ENCODE results near the gene PCSK6. TPM values are rescaled to one million over a fixed set of nuclear protein-coding genes. Genes with fewer than 3 reads are reported as not detected.

The PCSK6 gene
- total RNA-seq, 5 donors from 2014 or later (not counting 1 experiment from before 2014, with no cell fraction given): 0.16 to 2.2 (median 1.3) TPM

GRCh38 chr15:101318839-101319238 is 170.7 kb downstream of the PCSK6 start:
- Mint-ChIP-seq H3K27me3 (peaks cover 12 to 29% of the 10 kb centered on the region in 2 donors), H3K4me1 (peaks cover 13 to 15% (median 14%) of the 10 kb centered on the region in 3 donors), H3K36me3 (no peaks in the 10 kb centered on the region), H3K4me3 (no peak overlapping the region), H3K27ac (no peak overlapping the region), H3K9me3 (no peaks in the 10 kb centered on the region)
- ChIA-PET POLR2A (interaction anchor here (0.5 to 0.6 kb wide), 2 partner anchors 31 to 313 kb away, joined by 4 to 10 read pairs; no protein-coding TSS in a partner anchor), CTCF (interaction anchor here in 1 of 2 donors (0.9 to 2.3 kb wide), 2 partner anchors 30 to 322 kb away, joined by 3 to 14 read pairs; no protein-coding TSS in a partner anchor)
- Histone ChIP-seq H3K9me3 (no peaks in the 10 kb centered on the region), H3K36me3 (ENCODE audit: control insufficient read depth in 2 of 2, extremely low read depth in 1 of 2, insufficient read depth in 1 of 2, low read length in 1 of 2) (no peaks in the 10 kb centered on the region), H3K27ac (ENCODE audit: low read length) (no peak overlapping the region), H3K4me1 (ENCODE audit: control insufficient read depth in 1 of 2, extremely low read depth in 1 of 2, insufficient read depth in 2 of 2, low read length in 2 of 2) (peaks cover 3 to 16% of the 10 kb centered on the region in 2 experiments), H3K4me3 (ENCODE audit: control insufficient read depth in 1 of 2, extremely low read depth in 1 of 2, low read length in 1 of 2) (no peak overlapping the region), H3K27me3 (replicated peaks in 1 of 2; ENCODE audit: control insufficient read depth in 2 of 2, extremely low read depth in 1 of 2, insufficient read depth in 2 of 2, low read length in 1 of 2) (peaks cover 0 to 35% of the 10 kb centered on the region in 2 experiments)
- ATAC-seq (replicated peaks in 1 of 4): no peak
- DNase-seq: no peak
- WGBS (ENCODE audit: insufficient coverage): 70% methylated on average over 5 of the region's 7 CpGs

DNA sequence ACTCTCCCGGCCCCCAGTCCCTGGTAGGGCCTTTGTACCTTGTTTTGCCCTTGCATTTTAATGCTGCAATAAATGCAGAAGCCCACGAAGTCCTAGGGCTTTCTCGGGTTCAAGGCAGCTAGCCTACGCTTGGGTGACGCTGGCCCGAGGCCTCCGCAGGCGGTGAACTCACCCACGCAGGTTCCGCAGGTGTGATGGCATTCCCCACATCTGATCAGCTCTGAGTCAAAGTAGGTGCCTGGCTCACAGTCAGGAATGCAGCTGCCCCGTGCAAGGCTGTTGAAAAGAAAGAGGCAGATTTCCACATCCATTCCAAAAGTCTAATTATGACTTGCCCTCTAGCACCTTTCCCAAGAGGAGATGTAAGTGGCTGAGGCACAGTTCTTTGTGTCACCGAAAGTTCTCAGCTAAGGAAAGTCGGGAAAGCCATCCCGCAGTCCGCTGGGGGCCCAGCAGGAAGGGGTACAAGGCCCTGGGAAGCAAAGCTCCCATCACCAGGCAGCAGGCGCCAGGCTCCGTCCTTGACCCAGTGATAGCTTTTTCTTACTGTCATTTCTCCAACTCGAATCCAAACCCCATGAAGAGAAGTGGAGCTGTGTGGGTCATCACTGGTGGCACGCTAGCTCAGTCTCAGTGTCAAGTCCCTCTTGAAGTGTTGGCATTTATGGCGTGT is 171.2 kb downstream of the PCSK6 start:
- CTCF ChIA-PET: interaction anchor here in 1 of 2 donors (0.9 to 2.3 kb wide), 2 partner anchors 29 to 323 kb away, joined by 3 to 14 read pairs; no protein-coding TSS in a partner anchor
- Histone ChIP-seq H3K27ac (ENCODE audit: low read length) (no peak overlapping the region), H3K4me3 (ENCODE audit: control insufficient read depth in 1 of 2, extremely low read depth in 1 of 2, low read length in 1 of 2) (no peak overlapping the region), H3K27me3 (replicated peaks in 1 of 2; ENCODE audit: control insufficient read depth in 2 of 2, extremely low read depth in 1 of 2, insufficient read depth in 2 of 2, low read length in 1 of 2) (peaks cover 0 to 33% of the 10 kb centered on the region in 2 experiments), H3K4me1 (ENCODE audit: control insufficient read depth in 1 of 2, extremely low read depth in 1 of 2, insufficient read depth in 2 of 2, low read length in 2 of 2) (peaks cover 3 to 16% of the 10 kb centered on the region in 2 experiments), H3K9me3 (no peaks in the 10 kb centered on the region), H3K36me3 (ENCODE audit: control insufficient read depth in 2 of 2, extremely low read depth in 1 of 2, insufficient read depth in 1 of 2, low read length in 1 of 2) (no peaks in the 10 kb centered on the region)
- DNase-seq: no peak
- H3K27ac Mint-ChIP-seq: no peak overlapping the region
- no peak for ATAC-seq (replicated peaks in 1 of 4)
- H3K9me3 Mint-ChIP-seq: no peaks in the 10 kb centered on the region
- H3K27me3 Mint-ChIP-seq: peaks cover 12 to 28% of the 10 kb centered on the region in 2 donors
- WGBS (ENCODE audit: insufficient coverage): 90% methylated on average over 16 of the region's 20 CpGs
- no peaks in the 10 kb centered on the region for H3K36me3 Mint-ChIP-seq
- peaks cover 13 to 15% (median 14%) of the 10 kb centered on the region in 3 donors for H3K4me1 Mint-ChIP-seq
- POLR2A ChIA-PET: interaction anchor here in 1 of 2 donors (0.5 kb wide), 1 partner anchor 30 kb away, joined by 4 read pairs; no protein-coding TSS in a partner anchor
- H3K4me3 Mint-ChIP-seq: no peak overlapping the region

GRCh38 chr15:101317336-101317872 is 172.1 kb downstream of the PCSK6 start:
- WGBS (ENCODE audit: insufficient coverage): 20% methylated on average over 1 of the region's 6 CpGs
- H3K36me3 ChIP-seq (ENCODE audit: control insufficient read depth in 2 of 2, extremely low read depth in 1 of 2, insufficient read depth in 1 of 2, low read length in 1 of 2): no peaks in the 10 kb centered on the region
- Mint-ChIP-seq H3K4me1 (peaks cover 13 to 15% (median 14%) of the 10 kb centered on the region in 3 donors), H3K27me3 (peaks cover 12 to 28% of the 10 kb centered on the region in 2 donors), H3K36me3 (no peaks in the 10 kb centered on the region), H3K4me3 (no peak overlapping the region), H3K27ac (no peak overlapping the region), H3K9me3 (no peaks in the 10 kb centered on the region)
- peaks cover 3 to 16% of the 10 kb centered on the region in 2 experiments for H3K4me1 ChIP-seq (ENCODE audit: control insufficient read depth in 1 of 2, extremely low read depth in 1 of 2, insufficient read depth in 2 of 2, low read length in 2 of 2)
- H3K27me3 ChIP-seq (replicated peaks in 1 of 2; ENCODE audit: control insufficient read depth in 2 of 2, extremely low read depth in 1 of 2, insufficient read depth in 2 of 2, low read length in 1 of 2): peaks cover 0 to 31% of the 10 kb centered on the region in 2 experiments
- no peak overlapping the region for H3K4me3 ChIP-seq (ENCODE audit: control insufficient read depth in 1 of 2, extremely low read depth in 1 of 2, low read length in 1 of 2)
- DNase-seq (no peak), ATAC-seq (replicated peaks in 1 of 4) (no peak)
- CTCF ChIA-PET: no interaction called here
- POLR2A ChIA-PET: interaction anchor here in 1 of 2 donors (0.6 kb wide), 1 partner anchor 70 kb away, joined by 3 read pairs; no protein-coding TSS in a partner anchor
- H3K9me3 ChIP-seq: no peaks in the 10 kb centered on the region
- H3K27ac ChIP-seq (ENCODE audit: low read length): no peak overlapping the region

- Histone ChIP-seq H3K4me1 (ENCODE audit: control insufficient read depth in 1 of 2, extremely low read depth in 1 of 2, insufficient read depth in 2 of 2, low read length in 2 of 2) (peaks cover 3 to 16% of the 10 kb centered on the region in 2 experiments), H3K27ac (ENCODE audit: low read length) (no peak overlapping the region), H3K36me3 (ENCODE audit: control insufficient read depth in 2 of 2, extremely low read depth in 1 of 2, insufficient read depth in 1 of 2, low read length in 1 of 2) (no peaks in the 10 kb centered on the region), H3K9me3 (no peaks in the 10 kb centered on the region), H3K4me3 (ENCODE audit: control insufficient read depth in 1 of 2, extremely low read depth in 1 of 2, low read length in 1 of 2) (no peak overlapping the region), H3K27me3 (replicated peaks in 1 of 2; ENCODE audit: control insufficient read depth in 2 of 2, extremely low read depth in 1 of 2, insufficient read depth in 2 of 2, low read length in 1 of 2) (peaks cover 0 to 28% of the 10 kb centered on the region in 2 experiments)
- H3K27ac Mint-ChIP-seq: no peak overlapping the region
- no peaks in the 10 kb centered on the region for H3K9me3 Mint-ChIP-seq
- ATAC-seq (replicated peaks in 1 of 4): no peak
- DNase-seq: no peak
- H3K4me3 Mint-ChIP-seq: no peak overlapping the region
- no peaks in the 10 kb centered on the region for H3K36me3 Mint-ChIP-seq
- 89% methylated on average over 3 of the region's 5 CpGs for WGBS (ENCODE audit: insufficient coverage)
- ChIA-PET CTCF (interaction anchor here in 1 of 2 donors (0.7 kb wide), 1 partner anchor 115 kb away, joined by 6 read pairs; no protein-coding TSS in a partner anchor), POLR2A (no interaction called here)
- peaks cover 7 to 24% of the 10 kb centered on the region in 2 donors for H3K27me3 Mint-ChIP-seq
- peaks cover 13 to 15% (median 14%) of the 10 kb centered on the region in 3 donors for H3K4me1 Mint-ChIP-seq
These were observed 173.0 kb downstream of the PCSK6 start for GRCh38 chr15:101316529-101316928.

GRCh38 chr15:101315736-101316135 is 173.8 kb downstream of the PCSK6 start:
- ChIA-PET POLR2A (no interaction called here), CTCF (no interaction called here)
- Mint-ChIP-seq H3K4me1 (peaks cover 6 to 9% (median 7%) of the 10 kb centered on the region in 3 donors), H3K27ac (no peak overlapping the region), H3K27me3 (peaks cover 7 to 23% of the 10 kb centered on the region in 2 donors), H3K9me3 (no peaks in the 10 kb centered on the region), H3K36me3 (no peaks in the 10 kb centered on the region), H3K4me3 (no peak overlapping the region)
- WGBS (ENCODE audit: insufficient coverage): 100% methylated on average over 4 of the region's 10 CpGs
- no peak overlapping the region for H3K4me3 ChIP-seq (ENCODE audit: control insufficient read depth in 1 of 2, extremely low read depth in 1 of 2, low read length in 1 of 2)
- DNase-seq (no peak), ATAC-seq (replicated peaks in 1 of 4) (no peak)
- no peaks in the 10 kb centered on the region for H3K9me3 ChIP-seq
- peaks cover under 1 to 11% of the 10 kb centered on the region in 2 experiments for H3K4me1 ChIP-seq (ENCODE audit: control insufficient read depth in 1 of 2, extremely low read depth in 1 of 2, insufficient read depth in 2 of 2, low read length in 2 of 2)
- H3K27me3 ChIP-seq (replicated peaks in 1 of 2; ENCODE audit: control insufficient read depth in 2 of 2, extremely low read depth in 1 of 2, insufficient read depth in 2 of 2, low read length in 1 of 2): peaks cover 0 to 25% of the 10 kb centered on the region in 2 experiments
- H3K36me3 ChIP-seq (ENCODE audit: control insufficient read depth in 2 of 2, extremely low read depth in 1 of 2, insufficient read depth in 1 of 2, low read length in 1 of 2): no peaks in the 10 kb centered on the region
- no peak overlapping the region for H3K27ac ChIP-seq (ENCODE audit: low read length)

DNA sequence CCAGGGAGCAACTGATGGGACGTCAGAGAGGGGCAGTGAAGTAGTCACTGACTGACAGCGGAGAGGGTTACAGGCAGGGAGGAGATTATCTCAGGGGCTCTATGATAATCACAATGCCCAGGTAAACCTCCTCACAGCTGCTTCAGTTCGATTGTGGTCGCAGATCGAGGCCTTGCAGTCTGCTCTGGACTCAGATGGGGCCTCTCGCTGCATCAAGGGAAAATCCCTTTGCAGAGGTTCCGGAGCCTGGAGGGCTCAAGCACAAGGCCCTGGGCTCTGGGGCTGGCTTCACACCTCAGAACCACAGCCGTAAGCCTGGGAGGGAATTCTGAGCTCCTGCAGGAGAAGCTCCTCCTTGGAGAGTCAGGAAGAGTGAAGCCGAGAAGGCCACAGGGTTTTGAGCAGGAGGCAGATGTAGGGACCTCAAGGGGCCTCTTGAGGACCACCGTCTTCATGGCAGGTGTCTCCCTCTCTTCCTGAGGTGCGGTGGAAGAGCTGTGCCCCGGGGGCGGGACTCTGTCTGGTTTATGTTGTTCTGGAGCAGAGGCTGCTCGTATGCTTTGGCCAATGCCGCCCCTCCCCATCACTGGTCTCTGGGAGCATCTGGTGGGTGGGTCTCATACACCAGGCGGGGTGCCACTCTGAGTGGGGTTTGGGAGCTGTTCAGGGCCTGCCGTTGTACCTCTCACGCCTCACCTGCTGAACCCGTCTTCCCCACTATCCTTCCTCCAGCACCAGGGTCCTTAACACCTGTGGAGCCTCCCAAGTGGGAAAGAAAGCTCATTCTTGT is 175.0 kb downstream of the PCSK6 start:
- no peaks in the 10 kb centered on the region for H3K9me3 ChIP-seq
- H3K27me3 ChIP-seq (replicated peaks in 1 of 2; ENCODE audit: control insufficient read depth in 2 of 2, extremely low read depth in 1 of 2, insufficient read depth in 2 of 2, low read length in 1 of 2): peaks cover 0 to 26% of the 10 kb centered on the region in 2 experiments
- H3K9me3 Mint-ChIP-seq: no peaks in the 10 kb centered on the region
- ChIA-PET POLR2A (interaction anchor here in 1 of 2 donors (0.6 kb wide), 1 partner anchor 20 kb away, joined by 3 read pairs; no protein-coding TSS in a partner anchor), CTCF (interaction anchor here in 1 of 2 donors (0.5 kb wide), 1 partner anchor 9 kb away, joined by 3 read pairs; no protein-coding TSS in a partner anchor)
- H3K4me1 ChIP-seq (ENCODE audit: control insufficient read depth in 1 of 2, extremely low read depth in 1 of 2, insufficient read depth in 2 of 2, low read length in 2 of 2): no peaks in the 10 kb centered on the region
- no peak overlapping the region for H3K27ac ChIP-seq (ENCODE audit: low read length)
- no peaks in the 10 kb centered on the region for H3K36me3 ChIP-seq (ENCODE audit: control insufficient read depth in 2 of 2, extremely low read depth in 1 of 2, insufficient read depth in 1 of 2, low read length in 1 of 2)
- H3K4me3 ChIP-seq (ENCODE audit: control insufficient read depth in 1 of 2, extremely low read depth in 1 of 2, low read length in 1 of 2): no peak overlapping the region
- no peak overlapping the region for H3K4me3 Mint-ChIP-seq
- no peaks in the 10 kb centered on the region for H3K4me1 Mint-ChIP-seq
- DNase-seq: no peak
- 92% methylated on average over 9 of the region's 19 CpGs for WGBS (ENCODE audit: insufficient coverage)
- ATAC-seq (replicated peaks in 1 of 4): no peak
- no peak overlapping the region for H3K27ac Mint-ChIP-seq
- no peaks in the 10 kb centered on the region for H3K36me3 Mint-ChIP-seq
- H3K27me3 Mint-ChIP-seq: peaks cover 7 to 23% of the 10 kb centered on the region in 2 donors
